DOHH2 (cell line): ENCODE measurements around the gene CDC40.

Experiments used
- H3F3A ChIP-seq: fragments of 200-600 bp; sonication (generic), shearing (Covaris generic); 2 replicates; pipeline ENCODE4 v1.6.0; 2016; ENCODE audit warnings: antibody characterized with exemption, mild to moderate bottlenecking; ENCODE audit not compliant: control insufficient read depth, insufficient read depth
- H3K27ac ChIP-seq: fragments of 200-600 bp; sonication (generic); 2 replicates; pipeline ENCODE4 v1.5.1; 2014; ENCODE audit warnings: low read depth, mild to moderate bottlenecking, low read length, moderate library complexity
- H3K27me3 ChIP-seq: fragments of 200-600 bp; sonication (generic); 2 replicates; pipeline ENCODE4 v1.6.1; 2014; ENCODE audit warnings: mild to moderate bottlenecking, low read length, mixed read lengths; ENCODE audit not compliant: control insufficient read depth
- H3K36me3 ChIP-seq: fragments of 200-600 bp; sonication (generic); 2 replicates; pipeline ENCODE4 v1.6.1; 2014; ENCODE audit warnings: mild to moderate bottlenecking, low read length, moderate library complexity, mixed read lengths; ENCODE audit not compliant: control insufficient read depth
- H3K4me1 ChIP-seq: fragments of 200-600 bp; sonication (generic); 2 replicates; pipeline ENCODE4 v1.6.1; 2014; ENCODE audit warnings: mild to moderate bottlenecking, low read length, mixed read lengths; ENCODE audit not compliant: control insufficient read depth
- H3K4me2 ChIP-seq: fragments of 200-600 bp; sonication (generic); 2 replicates; pipeline ENCODE4 v1.6.0; 2014; ENCODE audit warnings: mild to moderate bottlenecking, low read length, moderate library complexity
- H3K4me3 ChIP-seq: fragments of 200-600 bp; sonication (generic); 2 replicates; pipeline ENCODE4 v1.5.1; 2014; ENCODE audit warnings: mild to moderate bottlenecking, low read length, mixed read lengths
- H3K79me2 ChIP-seq: fragments of 200-600 bp; sonication (generic); 2 replicates; pipeline ENCODE4 v1.6.1; 2014; ENCODE audit warnings: mild to moderate bottlenecking, low read length, mixed read lengths; ENCODE audit not compliant: control insufficient read depth
- H3K9me2 ChIP-seq: fragments of 200-600 bp; sonication (generic); replicated peaks from 2 replicates; pipeline ENCODE4 v1.6.1; 2014; ENCODE audit warnings: mild to moderate bottlenecking, low read length, mixed read lengths; ENCODE audit not compliant: control insufficient read depth
- H3K9me3 ChIP-seq: fragments of 200-600 bp; sonication (generic); 2 replicates; pipeline ENCODE4 v1.6.1; 2014; ENCODE audit warnings: antibody characterized with exemption, low read length, mixed read lengths; ENCODE audit not compliant: control insufficient read depth, insufficient read depth
- H4K20me1 ChIP-seq: fragments of 200-600 bp; sonication (generic); 2 replicates; pipeline ENCODE4 v1.6.0; 2014; ENCODE audit warnings: low read depth, mild to moderate bottlenecking, antibody characterized with exemption, low read length, moderate library complexity; ENCODE audit not compliant: control insufficient read depth, insufficient read depth
- CTCF ChIP-seq: fragments of 200-600 bp; sonication (generic); IDR thresholded peaks from one replicate; pipeline ENCODE4 v1.5.1; 2014; ENCODE audit warnings: antibody characterized with exemption, mild to moderate bottlenecking, low read depth, low read length; ENCODE audit not compliant: poor library complexity, severe bottlenecking
- EZH2phosphoT487 ChIP-seq: fragments of 200-600 bp; sonication (generic); IDR thresholded peaks from 2 replicates; pipeline ENCODE4 v1.6.1; 2017; ENCODE audit warnings: borderline replicate concordance, mild to moderate bottlenecking, antibody characterized with exemption, low read length, moderate library complexity, mixed read lengths

CDC40 gene

GRCh38 chr6:110246378-110246777 is 66.2 kb downstream of the CDC40 start:
- Histone ChIP-seq H3K9me2 (no peaks in the 10 kb centered on the region), H3K9me3 (no peaks in the 10 kb centered on the region)

GRCh38 chr6:110246900-110247546 is 66.8 kb downstream of the CDC40 start:
- Histone ChIP-seq H3K9me3 (no peaks in the 10 kb centered on the region), H3K27me3 (no peaks in the 10 kb centered on the region), H3K79me2 (no peaks in the 10 kb centered on the region), H4K20me1 (no peaks in the 10 kb centered on the region), H3K27ac (no peak overlapping the region), H3K4me3 (no peak overlapping the region), H3F3A (no peaks in the 10 kb centered on the region), H3K9me2 (no peaks in the 10 kb centered on the region), H3K36me3 (no peaks in the 10 kb centered on the region), H3K4me2 (no peak overlapping the region), H3K4me1 (no peaks in the 10 kb centered on the region)
- no peak for TF ChIP-seq EZH2phosphoT487
- TF ChIP-seq CTCF: no peak

More at GRCh38 chr6:110246378-110246777, 66.2 kb downstream of the CDC40 start:
- Histone ChIP-seq H3K4me1 (no peaks in the 10 kb centered on the region), H3K27ac (no peak overlapping the region), H3F3A (no peaks in the 10 kb centered on the region), H3K4me2 (no peak overlapping the region), H3K79me2 (no peaks in the 10 kb centered on the region), H3K36me3 (no peaks in the 10 kb centered on the region), H4K20me1 (no peaks in the 10 kb centered on the region), H3K4me3 (no peak overlapping the region), H3K27me3 (no peaks in the 10 kb centered on the region)
- TF ChIP-seq CTCF (no peak), EZH2phosphoT487 (no peak)

GRCh38 chr6:110250058-110250457 is 69.8 kb downstream of the CDC40 start:
- no peaks in the 10 kb centered on the region for H3K36me3 ChIP-seq
- no peak overlapping the region for H3K4me3 ChIP-seq
- TF ChIP-seq EZH2phosphoT487 (no peak), CTCF (no peak)
- no peaks in the 10 kb centered on the region for H4K20me1 ChIP-seq
- no peak overlapping the region for H3K4me2 ChIP-seq
- H3K9me3 ChIP-seq: no peaks in the 10 kb centered on the region
- H3K27me3 ChIP-seq: no peaks in the 10 kb centered on the region
- H3K27ac ChIP-seq: no peak overlapping the region
- no peaks in the 10 kb centered on the region for H3K79me2 ChIP-seq
- H3K4me1 ChIP-seq: no peaks in the 10 kb centered on the region
- H3K9me2 ChIP-seq: no peaks in the 10 kb centered on the region
- H3F3A ChIP-seq: no peaks in the 10 kb centered on the region
